Prostate gland (tissue), 2 donors: ENCODE results near the gene OST4. TPM values are rescaled to one million over a fixed set of nuclear protein-coding genes. Genes with fewer than 3 reads are reported as not detected.

Experiments
- DNase-seq: peaks from one replicate; pipeline ENCODE4 v3.0.0-alpha.2; 2019; ENCODE audit warnings: low spot score
- H3K27ac ChIP-seq, 2 donors: fragments of 200-600 bp; sonication (generic); 2 replicates each; pipeline ENCODE4 v1.5.1; 2017 to 2019
- H3K27me3 ChIP-seq: fragments of 200-600 bp; sonication (generic); replicated peaks from 2 replicates; pipeline ENCODE4 v1.5.1; 2019; ENCODE audit not compliant: insufficient read depth
- H3K36me3 ChIP-seq, 2 donors: fragments of 200-600 bp; sonication (generic); 1 replicate in 1 of 2; 2 replicates in 1 of 2; pipeline versions ENCODE4 v1.5.1 to v1.8.1; 2017 to 2019
- H3K4me1 ChIP-seq: fragments of 200-600 bp; sonication (generic); replicated peaks from 2 replicates; pipeline ENCODE4 v1.5.1; 2019
- H3K4me3 ChIP-seq, 2 donors: fragments of 200-600 bp; sonication (generic); 2 replicates each; pipeline ENCODE4 v1.5.1; 2017 to 2019
- H3K9me3 ChIP-seq: fragments of 200-600 bp; sonication (generic); 2 replicates; pipeline ENCODE4 v1.5.1; 2017
- CTCF ChIP-seq, 4 experiments: fragments of 200-600 bp in 2 of 4; fragments of 450-650 bp in 2 of 4; sonication (generic) in 2 of 4; IDR thresholded peaks; 1 replicate in 3 of 4; 2 replicates in 1 of 4; pipeline ENCODE4 v1.5.1; 2016 to 2019; ENCODE audit warnings: antibody characterized with exemption in 4 of 4, mild to moderate bottlenecking in 2 of 4, moderate library complexity in 2 of 4
- POLR2A ChIP-seq: fragments of 450-650 bp; IDR thresholded peaks from one replicate; pipeline ENCODE4 v1.6.1; 2016; ENCODE audit warnings: antibody characterized with exemption, mild to moderate bottlenecking
- POLR2AphosphoS5 ChIP-seq: sonication (generic); formaldehyde crosslinking; IDR thresholded peaks from one replicate; pipeline ENCODE4 v1.6.1; 2017; ENCODE audit warnings: antibody characterized with exemption
- WGBS: methylation state at CpG from one replicate; pipeline ENCODE4 v1.1.5; 2018; 5-methylcytosine and 5-hydroxymethylcytosine counted together
- intact Hi-C: fragments of 100-400 bp; cut with DNase I; formaldehyde crosslinking; loops from one replicate; pipeline ENCODE4 v1.14.2; 2022
- total RNA-seq, 2 donors: library from RNA; depleted of rRNA; stranded (reverse); fragments of >200 nt; gene quantifications; one replicate each; pipeline ENCODE4 v1.1.0, GENCODE V29; 2016

Gene OST4
- total RNA-seq, 2 donors from 2014 or later = 246 to 317 TPM

- Histone ChIP-seq H3K27me3 (no peaks in the 10 kb centered on the region), H3K9me3 (no peaks in the 10 kb centered on the region), H3K36me3 (peaks cover 0 to 5% of the 10 kb centered on the region in 2 donors), H3K27ac (no peak overlapping the region), H3K4me3 (no peak overlapping the region), H3K4me1 (peaks cover 6% of the 10 kb centered on the region)
- DNase-seq = no peak
- intact Hi-C loops = loop anchor here (2.0 kb wide), 1 partner anchor 17 kb away; the partner anchor contains the start of gene OST4
- WGBS = 84% methylated on average over 11 of the region's 11 CpGs
- no peak for TF ChIP-seq CTCF (IDR thresholded peaks at IDR 0.05)
- no peak for TF ChIP-seq POLR2A
- no peak for TF ChIP-seq POLR2AphosphoS5
These were observed 18.1 kb downstream of the OST4 start for GRCh38 chr2:27053321-27053720.

- Histone ChIP-seq H3K27ac (peak overlapping the region; percentile 85 to 90), H3K27me3 (no peaks in the 10 kb centered on the region), H3K4me1 (peaks cover 6% of the 10 kb centered on the region), H3K9me3 (no peaks in the 10 kb centered on the region), H3K36me3 (peaks cover 0 to 5% of the 10 kb centered on the region in 2 donors), H3K4me3 (peak overlapping the region; percentile 97 to 98)
- intact Hi-C loops = loop anchor here (2.0 kb wide), 2 partner anchors 19 to 27 kb away; partner anchors contain the start of genes EMILIN1 and OST4
- TF ChIP-seq CTCF (IDR thresholded peaks at IDR 0.05) (no peak), POLR2AphosphoS5 (no peak), POLR2A (no peak)
- peak; percentile 23 for DNase-seq
- 3% methylated on average over 22 of the region's 24 CpGs for WGBS
These were observed 19.4 kb downstream of the OST4 start for GRCh38 chr2:27051902-27052645.

- peak; percentile 77 for TF ChIP-seq POLR2AphosphoS5
- peak; percentile 43 for TF ChIP-seq POLR2A
- TF ChIP-seq CTCF (IDR thresholded peaks at IDR 0.05) = no peak
- Histone ChIP-seq H3K27me3 (no peaks in the 10 kb centered on the region), H3K36me3 (peaks cover 0 to 5% of the 10 kb centered on the region in 2 donors), H3K4me3 (peak within 1 kb of the TSS; percentile 97 to 98), H3K9me3 (no peaks in the 10 kb centered on the region), H3K27ac (peak within 1 kb of the TSS; percentile 85 to 90), H3K4me1 (peaks cover 6% of the 10 kb centered on the region)
- WGBS = under 1% methylated on average over 49 of the region's 67 CpGs
- intact Hi-C loops = loop anchor here (2.0 kb wide), 1 partner anchor 28 kb away; the partner anchor contains the start of gene EMILIN1
- DNase-seq = peak; percentile 95
These were observed 20.2 kb downstream of the OST4 start, which contains the start of gene AGBL5 for GRCh38 chr2:27050996-27051901. AGBL5 (plus strand) TSS chr2:27051668; CDS start chr2:27052959, 1,291 bp downstream.

- no peaks in the 10 kb centered on the region for H3K27me3 ChIP-seq
- peaks cover 0 to 5% of the 10 kb centered on the region in 2 donors for H3K36me3 ChIP-seq
- peak; percentile 92 for DNase-seq
- H3K27ac ChIP-seq = peak overlapping the region; percentile 85 to 90
- peaks cover 6% of the 10 kb centered on the region for H3K4me1 ChIP-seq
- H3K9me3 ChIP-seq = no peaks in the 10 kb centered on the region
- intact Hi-C loops = loop anchor here (2.0 kb wide), 1 partner anchor 28 kb away; the partner anchor contains the start of gene EMILIN1
- H3K4me3 ChIP-seq = peak overlapping the region; percentile 97 to 98
- under 1% methylated on average over 48 of the region's 48 CpGs for whole genome bisulfite sequencing
- peak in 2 of 4 experiments; percentile 52 to 68 for TF ChIP-seq CTCF (IDR thresholded peaks at IDR 0.05)
- TF ChIP-seq POLR2AphosphoS5 = peak; percentile 75
- TF ChIP-seq POLR2A = no peak
These were observed 21.0 kb downstream of the OST4 start for GRCh38 chr2:27050281-27050995.
